Stromal cell of bone marrow (primary cell): ENCODE data around the gene LRTM1.
A peak's percentile ranks its signal among the peaks of the same experiment; 100 is the strongest.

Source experiments
- DNase-seq: peaks from one replicate; pipeline ENCODE4 v3.0.0-alpha.2; 2012; ENCODE audit warnings: low read depth

Gene LRTM1

DNA sequence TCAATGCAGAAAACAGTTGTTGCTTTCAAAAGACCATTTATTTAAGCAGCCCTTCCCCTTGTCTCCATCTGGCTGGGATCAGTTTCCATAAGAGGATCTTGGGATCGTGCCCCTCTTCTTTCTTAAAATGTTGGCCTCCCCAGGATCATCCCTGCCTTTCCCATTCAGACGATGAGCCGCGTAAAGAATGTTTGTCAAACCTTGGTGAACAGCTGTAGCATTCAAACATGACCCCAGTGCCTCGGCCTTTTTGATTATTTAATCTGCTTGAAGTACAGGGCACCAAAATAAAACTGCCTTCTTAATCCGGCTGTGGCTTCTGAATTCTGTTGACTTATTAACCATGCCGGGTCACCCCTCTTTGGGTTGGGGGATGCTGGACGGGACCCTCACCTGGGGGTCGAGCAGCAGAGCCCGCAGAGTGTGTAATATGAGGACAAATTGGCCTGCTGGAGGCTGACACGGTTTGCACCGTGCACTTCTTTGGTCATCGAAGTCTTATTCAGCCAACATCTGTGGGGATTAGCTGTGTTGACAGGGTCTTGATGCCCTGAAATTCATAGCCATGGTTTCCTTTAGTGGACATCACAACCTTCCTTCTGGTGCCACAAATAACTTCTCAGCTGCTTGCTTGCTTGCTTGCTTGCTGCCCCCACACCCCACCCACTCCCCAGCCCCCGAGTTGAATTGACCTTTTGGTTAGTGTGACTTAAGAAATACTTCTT lies at the start of gene LRTM1:
Gene LRTM1, minus strand, starts transcription at position 14 of the 725 bp plus-strand sequence. CDS start 148 bp downstream, outside the sequence.
- DNase-seq: no peak

DNA sequence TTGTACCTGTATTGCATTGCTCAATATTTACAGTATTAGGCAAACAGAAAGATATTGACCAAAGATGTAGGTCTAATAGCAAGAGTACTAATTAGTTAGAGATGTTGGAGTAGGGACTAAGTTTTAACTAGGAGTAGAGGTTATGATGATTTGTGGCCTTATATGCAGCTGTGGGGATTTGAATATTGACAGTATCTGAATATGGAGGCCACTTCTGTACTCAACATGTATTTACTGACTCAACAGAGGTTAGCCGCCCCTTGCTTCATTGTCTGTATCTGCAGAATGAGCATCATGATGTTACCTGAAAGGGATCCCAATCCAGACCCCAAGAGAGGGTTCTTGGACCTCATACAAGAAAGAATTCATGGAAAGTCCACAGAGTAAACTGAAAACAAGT lies 49.6 kb upstream of the LRTM1 start:
- no peak for DNase-seq

DNA sequence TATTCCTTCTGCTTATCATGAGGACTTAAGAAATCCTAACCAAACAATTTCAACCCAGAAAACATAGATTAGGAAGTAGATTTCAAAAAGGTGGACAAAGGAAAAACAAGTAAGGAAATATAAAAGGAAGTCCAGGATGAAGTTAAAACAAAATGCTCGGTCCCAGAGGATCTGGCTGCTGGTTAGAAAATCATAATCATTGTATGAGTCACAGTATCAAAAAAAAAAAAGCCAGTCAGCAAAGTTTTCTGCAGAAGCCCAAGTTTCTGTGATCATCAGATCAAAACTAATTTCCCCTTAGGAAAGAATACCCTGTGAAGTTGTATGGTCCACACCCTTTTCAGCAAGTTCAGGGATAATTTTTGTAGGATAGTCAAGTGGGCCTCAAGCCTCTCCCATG lies 43.0 kb upstream of the LRTM1 start:
- DNase-seq: peak; percentile 71

DNA sequence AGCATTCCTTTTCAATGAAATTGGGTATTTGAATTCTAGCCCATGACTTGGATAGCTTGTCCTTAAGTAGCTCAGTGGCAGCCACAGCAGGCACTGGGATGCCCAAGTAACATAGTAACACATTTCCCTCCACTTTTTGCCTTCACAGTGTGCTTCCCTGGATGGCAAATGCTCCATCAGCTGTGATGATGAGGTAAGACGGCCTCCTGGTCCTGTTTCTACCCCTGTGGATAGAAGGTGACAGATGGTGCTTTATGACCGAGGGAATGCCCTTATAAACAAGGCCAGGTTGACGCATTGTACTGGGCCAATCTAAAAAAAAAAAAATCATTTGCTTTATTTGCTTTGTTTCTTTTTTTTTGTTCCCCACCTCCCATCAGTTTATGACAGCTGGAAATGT lies 41.8 kb upstream of the LRTM1 start:
- DNase-seq: no peak

DNA sequence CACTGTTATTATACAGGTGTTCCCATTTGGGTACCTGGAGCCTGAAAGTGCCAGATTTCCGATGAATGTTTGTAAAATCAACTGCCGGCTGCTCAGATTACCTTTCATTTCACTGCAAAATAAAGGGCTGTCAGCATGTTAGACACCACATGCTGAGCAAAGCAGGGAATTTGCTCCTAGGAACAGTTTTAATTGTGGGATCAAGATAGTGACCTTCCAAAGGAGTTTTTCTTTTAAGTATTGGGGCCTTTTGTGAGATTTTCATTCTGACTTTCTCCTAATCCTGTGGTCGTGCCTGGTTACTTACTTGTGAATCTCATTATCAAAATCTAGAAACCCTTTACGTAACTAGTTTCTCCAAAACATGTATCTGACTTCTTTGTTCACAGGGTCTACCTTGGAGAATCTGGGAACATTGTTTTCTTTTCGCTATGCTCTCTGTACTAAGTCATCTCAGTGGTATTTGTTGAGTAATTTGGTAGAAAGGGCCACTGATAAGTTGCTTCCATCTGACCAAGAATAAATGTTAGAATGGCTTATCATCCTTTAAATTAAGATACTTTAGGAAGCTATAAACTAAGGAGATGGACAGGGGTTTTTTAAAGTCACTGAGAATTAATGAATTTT lies 40.8 kb upstream of the LRTM1 start:
- no peak for DNase-seq

DNA sequence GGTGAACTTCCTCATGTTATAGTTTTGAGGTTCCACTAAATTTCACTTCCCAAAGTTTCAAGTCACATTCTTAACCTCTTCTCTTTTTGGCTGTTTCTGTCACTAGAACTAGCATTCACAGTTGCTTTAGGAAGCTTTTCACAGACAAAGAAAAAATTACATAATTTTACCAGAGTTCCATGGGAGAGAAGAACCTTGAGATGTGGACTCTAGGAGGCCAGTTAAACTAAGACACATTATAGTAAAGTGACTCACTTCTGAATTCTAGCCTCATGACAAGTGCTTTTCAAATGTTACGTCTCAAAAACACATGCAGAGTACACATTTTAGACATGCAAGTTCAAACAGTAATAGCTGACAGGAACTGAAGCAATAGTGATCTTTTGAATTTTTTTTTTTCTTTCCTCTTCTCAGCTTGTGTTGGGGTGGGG lies 39.9 kb upstream of the LRTM1 start:
- peak; percentile 45 for DNase-seq

DNA sequence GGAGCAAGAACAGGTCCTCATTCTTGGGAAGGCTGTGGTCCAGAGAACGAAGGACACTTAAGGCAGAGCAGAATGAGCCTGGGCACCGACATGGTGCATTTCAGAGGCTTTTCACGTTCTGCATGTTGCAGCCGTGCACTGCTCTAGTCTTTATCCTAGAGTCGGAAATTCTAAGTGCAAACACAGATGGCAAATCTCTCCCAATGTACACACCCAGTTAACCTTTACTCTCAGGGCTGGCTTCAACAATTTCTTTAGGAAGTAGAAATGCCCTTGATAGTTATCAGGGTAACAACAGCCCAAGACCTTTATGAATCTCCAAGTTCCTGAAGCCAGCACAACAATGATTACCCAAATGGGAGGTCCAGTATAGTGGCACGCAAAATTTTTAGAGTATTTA lies 39.1 kb upstream of the LRTM1 start:
- no peak for DNase-seq

DNA sequence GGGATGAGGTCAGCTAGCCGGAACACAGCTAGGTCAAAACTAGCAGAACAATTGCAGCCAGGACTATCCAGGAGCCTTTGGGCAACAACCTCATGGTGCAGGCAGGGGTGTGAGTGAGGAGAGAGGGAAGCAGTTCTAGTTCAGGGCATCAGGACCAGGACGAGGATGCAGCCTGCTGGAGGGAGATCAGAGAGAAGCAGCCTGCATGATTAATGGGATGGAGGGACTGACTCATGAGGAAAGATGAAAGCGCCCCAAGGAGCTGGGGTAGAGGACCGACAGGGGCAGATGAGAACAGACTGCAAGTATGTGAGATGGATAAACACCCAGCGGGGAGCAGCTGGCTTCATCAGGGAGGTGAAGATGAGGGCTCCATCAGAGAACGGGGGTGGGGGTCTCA lies 37.9 kb upstream of the LRTM1 start:
- peak; percentile 48 for DNase-seq

DNA sequence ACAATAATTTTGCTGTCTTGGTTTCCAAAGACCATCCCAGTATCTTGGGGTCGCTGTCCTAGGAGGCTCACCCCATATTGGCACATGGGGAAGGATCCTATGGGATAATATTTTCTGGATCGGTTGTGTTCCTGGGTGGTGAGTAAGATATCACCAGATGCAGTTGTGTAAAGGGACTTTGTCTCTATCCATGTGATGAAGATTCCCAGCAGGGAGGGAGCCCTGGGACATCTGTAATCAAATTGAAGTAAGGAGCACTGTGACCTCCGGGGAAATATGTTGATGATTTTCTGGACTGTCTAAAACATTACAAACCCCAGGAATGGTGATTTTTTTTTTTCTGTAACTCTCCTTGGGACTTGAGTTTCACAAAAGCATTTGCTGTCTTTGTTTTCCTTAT lies 36.2 kb upstream of the LRTM1 start:
- DNase-seq: no peak

DNA sequence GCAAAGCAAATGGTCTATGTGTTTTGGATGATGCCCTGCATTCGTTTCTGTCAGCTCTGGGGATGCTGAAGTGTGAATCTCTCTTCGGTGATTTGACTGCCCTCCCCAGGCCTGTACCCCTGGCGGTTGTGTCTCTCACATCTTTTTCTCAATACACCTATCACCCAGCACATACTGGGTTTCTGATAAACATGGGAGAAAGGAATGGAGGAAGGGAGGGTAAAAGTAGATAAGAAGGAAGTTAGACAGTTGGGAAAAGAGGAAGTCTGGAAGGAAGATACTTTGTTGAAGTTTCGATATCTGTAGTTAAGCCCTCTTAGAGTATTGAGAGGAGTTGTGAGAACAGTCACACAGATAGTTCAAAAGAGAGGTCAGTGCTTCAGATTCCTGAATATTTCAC lies 35.8 kb upstream of the LRTM1 start:
- DNase-seq: no peak

DNA sequence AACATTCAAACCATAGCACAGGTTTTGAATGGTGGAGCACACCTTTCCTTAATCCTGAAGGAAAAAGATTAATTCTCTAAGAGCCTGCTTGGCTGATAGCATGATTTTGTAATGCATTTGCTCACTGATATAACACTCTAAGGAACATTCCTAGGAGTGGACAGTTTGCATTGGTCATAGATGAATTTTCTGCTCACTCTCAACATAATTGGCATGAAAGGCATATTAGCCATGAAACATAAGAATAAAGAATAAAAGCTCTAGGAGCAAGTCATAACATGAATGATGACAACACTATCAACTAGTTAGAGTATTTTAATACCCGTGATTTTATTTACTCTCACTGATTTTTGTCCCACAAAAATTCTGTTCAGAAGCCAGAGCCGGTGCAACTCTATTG lies 34.3 kb upstream of the LRTM1 start:
- no peak for DNase-seq

DNA sequence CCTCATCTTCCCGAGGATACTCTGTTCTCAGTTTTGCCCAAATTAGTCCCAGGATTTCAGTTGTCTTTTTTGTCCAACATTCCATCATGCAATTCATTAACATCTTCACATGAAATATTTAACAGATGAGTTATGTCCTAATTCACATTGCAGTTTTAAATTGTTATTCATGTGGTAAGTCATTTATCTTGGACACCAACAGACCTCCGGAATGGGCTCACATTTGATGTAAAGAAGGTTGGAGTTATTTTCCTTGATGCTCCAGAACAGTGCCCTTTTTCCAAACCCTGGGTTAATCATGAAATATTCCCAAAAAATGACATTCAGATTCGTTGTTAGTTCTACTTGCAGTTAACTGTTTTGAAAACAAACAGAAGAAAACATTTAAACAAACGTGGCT lies 32.8 kb upstream of the LRTM1 start:
- DNase-seq: no peak

DNA sequence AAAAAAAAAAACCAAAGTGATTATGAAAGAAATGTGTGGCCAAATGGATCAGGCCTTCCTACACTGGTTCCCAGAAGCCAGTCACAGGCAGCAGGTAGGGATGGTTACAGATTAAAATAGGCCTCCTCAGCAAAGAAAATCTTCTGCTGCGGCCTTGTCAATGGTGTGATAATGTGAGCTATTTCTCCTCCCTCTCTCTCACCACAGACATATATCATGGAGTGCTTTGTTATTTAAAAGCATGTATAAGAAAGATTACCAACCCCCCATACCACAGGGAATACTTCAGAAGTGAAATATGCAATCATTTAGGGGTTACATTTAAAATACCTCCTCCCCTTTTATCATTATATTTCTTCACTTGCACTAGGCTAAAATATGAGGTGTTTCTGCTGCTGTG lies 32.2 kb upstream of the LRTM1 start:
- no peak for DNase-seq

DNA sequence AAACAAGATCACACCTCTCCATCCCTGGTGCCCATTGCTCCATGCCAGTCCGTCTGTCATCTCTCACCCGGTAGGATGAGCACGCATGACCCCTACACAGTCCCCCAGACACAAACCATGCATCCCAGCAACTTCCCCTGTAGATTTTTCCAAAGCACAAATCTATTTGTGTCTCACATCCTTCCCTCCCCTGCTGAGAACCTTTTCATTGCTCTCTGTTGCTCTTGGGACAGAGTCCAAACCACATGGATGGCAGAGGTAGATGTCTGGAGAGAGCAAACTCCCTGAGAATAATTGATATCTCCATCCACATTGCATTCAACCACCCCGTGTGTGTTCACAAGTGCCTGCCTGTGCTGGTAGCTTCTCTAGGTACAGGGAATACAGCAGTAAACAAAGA lies 29.9 kb upstream of the LRTM1 start:
- DNase-seq: no peak

DNA sequence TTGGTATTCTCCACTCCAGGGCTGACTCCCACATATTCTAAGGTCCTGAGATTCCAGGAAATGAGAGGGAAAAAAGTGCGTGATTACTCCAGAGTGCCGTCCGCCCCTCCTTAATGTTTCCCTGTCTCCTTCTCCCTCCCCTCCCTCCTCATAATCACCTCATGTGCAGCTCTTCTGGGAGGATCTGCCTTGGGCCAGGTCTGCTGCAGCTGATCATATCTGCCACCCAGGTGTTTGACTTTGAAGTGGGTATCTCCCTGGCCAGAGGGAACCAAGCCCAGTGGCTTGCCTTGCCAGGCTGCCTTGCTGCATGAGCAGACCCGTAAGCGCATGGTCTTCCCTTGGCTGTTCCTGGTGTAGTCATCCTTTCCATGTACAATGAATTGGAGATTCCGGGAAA lies 28.1 kb upstream of the LRTM1 start:
- DNase-seq: no peak

DNA sequence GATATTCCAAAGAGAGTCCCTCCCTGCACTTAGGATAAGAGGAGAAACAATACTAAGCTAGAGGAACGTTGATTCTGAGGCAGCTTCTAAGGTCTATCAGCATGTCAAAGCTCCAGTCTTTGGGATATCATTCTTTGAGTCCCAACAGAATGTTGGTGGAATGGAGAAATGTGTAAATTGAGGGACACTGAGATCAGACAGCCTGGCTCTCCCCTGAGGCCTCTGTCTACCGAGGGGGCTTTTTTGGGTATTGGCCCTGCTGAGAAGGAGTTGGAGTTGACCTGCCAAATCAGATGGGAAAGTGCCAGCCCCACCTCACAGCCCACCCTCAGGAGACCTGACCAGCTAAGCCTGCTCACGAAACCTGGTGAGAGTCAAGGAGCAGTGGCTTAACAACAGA lies 27.6 kb upstream of the LRTM1 start:
- no peak for DNase-seq

DNA sequence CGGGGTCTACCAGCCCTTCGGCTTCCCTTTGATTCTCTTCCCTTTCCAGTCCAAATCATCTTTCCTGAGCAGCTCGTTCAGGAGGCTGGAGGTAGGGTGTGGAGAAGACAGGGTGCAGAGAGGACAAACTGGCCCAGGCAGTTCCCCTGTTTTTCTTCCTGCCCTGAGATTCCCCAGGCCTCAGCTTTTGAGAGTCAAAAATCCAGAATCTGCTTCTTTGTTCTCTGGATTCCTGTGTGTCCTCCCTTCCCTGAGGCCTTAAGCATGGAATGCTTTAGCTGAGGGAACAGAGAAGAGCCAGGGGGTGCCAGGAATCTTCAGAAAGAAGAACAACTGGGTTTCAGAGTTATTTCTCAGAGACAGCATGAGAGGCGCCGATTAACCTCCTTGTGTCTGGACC lies 26.7 kb upstream of the LRTM1 start:
- no peak for DNase-seq

DNA sequence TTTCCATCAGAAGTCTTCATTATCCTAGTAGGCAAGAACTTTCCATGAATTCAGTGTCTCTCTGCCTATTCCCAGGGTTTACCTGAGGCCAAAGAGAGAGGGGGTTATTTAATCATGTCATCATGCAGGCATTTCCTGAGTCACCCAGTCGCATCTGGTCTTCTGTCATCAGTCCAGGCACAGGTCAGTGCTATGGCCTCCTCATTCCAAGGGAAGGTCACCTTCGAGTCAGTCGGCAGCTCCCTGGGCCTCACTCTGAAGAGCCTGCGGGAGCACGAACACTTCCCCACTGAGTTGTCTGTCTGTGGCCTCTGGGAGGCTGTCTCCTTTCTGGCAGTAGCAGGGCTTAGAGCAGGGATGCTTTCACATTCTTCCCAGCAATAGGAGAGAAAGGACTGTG lies 26.2 kb upstream of the LRTM1 start:
- DNase-seq: no peak

DNA sequence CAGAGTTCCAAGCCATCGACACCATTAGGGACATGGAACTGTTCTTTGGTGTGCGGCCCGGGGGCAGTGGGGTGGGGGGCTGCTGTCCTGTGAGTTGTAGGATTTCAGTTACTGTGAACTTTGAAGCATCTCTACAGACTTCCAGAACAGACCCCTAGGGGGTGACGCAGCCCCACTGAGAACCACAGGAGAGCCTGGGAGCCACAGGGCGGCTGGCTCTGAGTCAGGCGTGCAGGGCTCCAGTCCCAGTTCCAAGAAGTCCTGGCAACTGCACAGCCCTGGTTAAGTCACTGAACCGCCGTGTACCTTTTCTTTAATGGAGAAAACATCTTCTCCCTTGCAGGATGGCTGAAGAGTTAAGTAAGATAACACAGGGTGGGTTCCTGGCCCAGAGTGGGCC lies 23.5 kb upstream of the LRTM1 start:
- DNase-seq: peak; percentile 87

DNA sequence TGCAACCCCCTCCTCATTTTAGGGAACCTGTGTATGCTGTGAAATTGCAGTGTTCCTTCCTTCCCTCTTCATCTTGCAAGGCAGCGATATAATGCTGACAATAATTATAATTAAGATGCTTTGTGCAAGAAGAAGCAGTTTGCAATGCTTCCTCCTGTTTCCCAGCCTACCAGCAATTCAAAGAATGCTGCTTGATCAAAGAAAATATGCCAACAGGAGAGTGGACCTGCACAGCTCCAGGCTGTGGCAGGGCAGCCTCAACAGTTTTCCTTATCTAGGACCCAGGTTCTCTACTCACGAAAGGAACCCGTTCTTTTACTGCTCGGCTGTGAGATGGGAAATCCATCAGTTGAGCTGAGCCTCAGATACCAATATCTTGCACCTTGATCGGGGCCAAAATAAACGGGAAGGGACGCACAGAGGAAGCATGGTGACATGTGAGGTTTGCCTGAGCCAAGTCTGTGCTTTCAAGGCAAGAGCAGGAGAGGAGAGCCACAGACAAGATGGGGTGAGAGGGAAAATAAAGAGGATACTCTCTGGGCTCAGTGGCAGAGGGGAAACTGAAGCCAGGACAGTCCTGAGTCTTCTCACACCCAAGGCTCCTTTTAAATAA lies 22.6 kb upstream of the LRTM1 start:
- DNase-seq: no peak

DNA sequence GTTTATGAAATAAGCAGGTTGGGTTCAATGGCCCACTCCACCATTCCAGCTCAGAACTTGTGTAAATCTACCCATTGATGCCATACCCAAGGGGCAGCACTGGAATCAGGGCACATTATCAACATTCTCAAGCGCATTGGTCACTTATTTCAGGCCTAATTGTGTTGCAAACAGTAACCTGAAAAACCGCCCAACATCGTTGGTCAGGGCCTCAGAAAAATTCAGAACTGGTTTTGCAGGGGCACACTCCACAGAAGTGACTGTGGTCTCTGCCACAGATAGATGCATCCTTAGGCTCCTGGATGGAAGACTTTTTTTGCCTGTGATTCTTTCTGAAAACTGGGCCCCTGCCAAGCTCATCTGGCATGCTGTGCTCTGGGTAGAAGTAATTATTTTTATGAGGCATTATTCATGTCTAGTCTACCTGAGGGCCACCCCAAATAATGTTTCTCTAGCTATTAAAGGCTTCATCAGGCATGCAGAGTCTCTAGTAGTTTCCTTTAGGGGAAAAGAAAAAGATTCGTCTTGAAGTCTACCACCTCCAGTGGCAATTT lies 21.7 kb upstream of the LRTM1 start:
- no peak for DNase-seq

DNA sequence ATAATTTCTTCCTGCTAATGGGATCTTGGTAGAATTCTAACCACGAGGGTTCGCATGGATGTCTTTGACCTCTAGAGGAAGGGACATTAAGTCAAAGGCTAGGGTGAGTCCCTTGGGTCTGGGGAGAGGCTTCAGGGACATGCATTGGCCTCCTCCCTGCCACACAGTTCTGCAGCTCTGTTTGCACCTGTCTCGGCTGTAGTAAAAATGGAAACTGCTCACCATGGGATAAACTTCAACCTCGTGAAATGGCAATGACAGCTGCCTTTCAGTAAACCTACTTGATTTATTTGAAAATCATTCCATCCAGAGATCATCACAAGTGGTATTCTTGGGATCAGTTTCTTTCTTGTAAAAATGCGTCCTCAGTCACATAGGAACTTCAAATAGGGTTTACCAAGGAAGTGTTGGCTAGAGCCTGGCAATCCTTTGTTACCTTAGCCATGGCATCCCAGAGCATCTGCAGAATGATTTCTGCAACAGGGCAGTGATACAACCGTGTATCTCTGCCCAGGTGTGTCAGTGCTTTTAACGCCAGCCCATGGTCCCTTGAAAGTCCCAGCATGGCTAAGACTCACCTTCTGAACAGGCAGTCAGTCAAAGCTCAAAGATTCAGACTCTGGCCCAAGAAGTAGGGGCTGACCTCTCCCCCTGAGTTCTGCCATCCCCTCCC lies 14.0 kb upstream of the LRTM1 start:
- no peak for DNase-seq

DNA sequence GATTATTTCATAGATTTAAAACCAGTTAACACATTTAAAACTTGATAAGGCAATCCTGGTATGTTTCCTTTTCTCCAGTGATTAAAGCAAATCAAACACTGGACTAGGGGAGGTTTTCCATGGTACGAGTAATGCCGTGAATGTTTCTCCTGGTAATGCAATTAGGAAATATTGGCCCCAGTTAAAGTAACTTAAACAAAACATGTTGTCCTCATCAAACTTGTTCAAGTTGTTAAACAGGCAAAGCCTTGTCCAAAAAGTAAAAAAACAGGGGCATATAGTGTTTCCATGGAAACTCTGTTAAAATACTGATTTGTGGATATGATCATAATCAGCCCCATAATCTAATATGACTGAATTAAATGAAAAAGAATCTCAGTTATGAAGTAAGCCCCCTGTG lies 13.1 kb upstream of the LRTM1 start:
- no peak for DNase-seq
